HG02840 (cell line): ENCODE measurements around the gene WASF3.

ENCODE experiments used
- ATAC-seq: cut with Tn5 transposase; IDR thresholded peaks from one replicate; pipeline ENCODE4 v1.9.1; 2021; ENCODE audit warnings: mild to moderate bottlenecking, moderate library complexity, moderate number of reproducible peaks; ENCODE audit not compliant: unreplicated experiment, low FRiP score

Gene WASF3

GRCh38 chr13:26585136-26585535 lies 27.7 kb downstream of the WASF3 start:
- no peak for ATAC-seq

GRCh38 chr13:26587251-26587650 lies 29.8 kb downstream of the WASF3 start:
- no peak for ATAC-seq

DNA sequence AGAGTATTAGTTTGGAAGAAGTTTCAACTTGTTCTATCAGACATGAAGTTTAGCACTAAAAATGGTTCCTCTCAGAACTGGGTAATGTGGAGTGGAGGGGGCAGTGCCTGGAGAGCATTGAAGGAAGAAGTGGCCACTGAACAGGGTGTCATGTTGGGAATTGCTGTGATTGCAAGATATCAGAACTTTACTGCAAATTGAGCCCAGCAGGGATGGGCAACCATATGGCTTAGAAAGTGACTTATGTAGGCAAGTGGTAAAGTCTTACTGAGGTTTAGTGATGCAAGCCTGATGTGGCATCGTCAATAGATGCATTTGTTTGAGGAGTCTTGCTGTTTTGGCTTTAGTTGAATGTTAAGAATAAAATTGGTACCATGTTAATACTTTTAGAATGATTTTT lies 31.7 kb downstream of the WASF3 start:
- ATAC-seq = no peak

GRCh38 chr13:26589754-26590153 lies 32.3 kb downstream of the WASF3 start:
- no peak for ATAC-seq

GRCh38 chr13:26590379-26590778 lies 32.9 kb downstream of the WASF3 start:
- ATAC-seq = no peak

- ATAC-seq = no peak
These were observed 33.5 kb downstream of the WASF3 start for GRCh38 chr13:26590951-26591350.

GRCh38 chr13:26591672-26592071 lies 34.2 kb downstream of the WASF3 start:
- no peak for ATAC-seq

GRCh38 chr13:26593661-26594060 lies 36.2 kb downstream of the WASF3 start:
- no peak for ATAC-seq

- ATAC-seq = no peak
These were observed 36.9 kb downstream of the WASF3 start for GRCh38 chr13:26594363-26594762.

DNA sequence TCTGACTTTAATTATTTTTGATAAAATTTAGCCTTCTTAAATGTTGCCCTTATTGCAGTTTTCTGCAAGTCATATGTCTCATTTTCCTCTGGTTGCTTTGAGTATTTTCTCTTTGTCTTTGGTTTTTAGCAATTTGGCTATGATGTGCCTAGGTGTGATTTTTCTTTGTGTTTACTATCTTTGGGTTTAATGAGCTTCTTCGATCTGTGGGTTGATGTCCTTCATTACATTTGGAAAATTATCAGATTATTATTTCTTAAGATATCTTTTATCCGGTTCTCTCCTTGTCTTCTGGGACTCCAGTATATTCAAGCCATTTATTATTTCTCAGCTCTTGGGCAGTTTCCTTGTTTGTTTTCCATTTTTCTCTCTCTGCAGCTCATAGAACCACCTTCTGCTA lies 39.0 kb downstream of the WASF3 start:
- no peak for ATAC-seq

DNA sequence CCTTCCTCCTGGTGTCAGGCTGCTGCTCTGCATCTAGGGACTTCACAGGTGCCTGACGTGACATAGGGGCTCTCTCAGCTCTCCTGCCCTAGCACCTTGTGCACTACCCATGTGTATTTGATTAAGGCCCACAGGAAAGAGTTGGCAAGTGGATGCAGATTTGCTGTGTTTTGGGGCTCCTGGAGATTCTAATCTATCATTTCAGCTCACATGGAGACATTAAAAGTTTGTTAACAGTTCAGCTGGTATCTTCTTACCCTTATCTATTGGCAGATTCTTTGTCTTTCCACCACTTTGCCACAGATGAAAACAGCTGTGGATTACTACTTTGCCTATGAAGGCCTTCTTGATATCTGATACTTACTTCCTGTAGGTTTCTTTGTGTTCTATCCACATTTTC lies 41.9 kb downstream of the WASF3 start:
- no peak for ATAC-seq

DNA sequence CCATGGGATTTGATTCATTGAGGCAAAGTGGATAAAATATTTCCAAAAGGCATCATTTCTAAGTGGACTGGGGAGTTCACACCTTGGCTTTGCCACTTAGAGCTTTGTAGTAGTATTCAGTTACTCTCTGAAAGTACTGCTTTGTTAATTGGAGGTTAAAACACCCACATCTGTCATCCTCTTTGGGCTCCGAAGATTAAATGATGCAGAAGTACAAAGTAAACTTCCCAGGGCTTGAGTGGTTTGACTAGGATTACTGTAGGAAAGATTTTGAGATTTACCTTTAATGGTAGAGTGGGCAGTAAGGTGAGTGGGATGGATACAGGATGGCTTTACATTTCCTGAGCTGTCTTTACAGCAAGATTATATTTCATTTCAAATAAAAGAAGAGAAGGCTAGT lies 42.4 kb downstream of the WASF3 start:
- no peak for ATAC-seq

DNA sequence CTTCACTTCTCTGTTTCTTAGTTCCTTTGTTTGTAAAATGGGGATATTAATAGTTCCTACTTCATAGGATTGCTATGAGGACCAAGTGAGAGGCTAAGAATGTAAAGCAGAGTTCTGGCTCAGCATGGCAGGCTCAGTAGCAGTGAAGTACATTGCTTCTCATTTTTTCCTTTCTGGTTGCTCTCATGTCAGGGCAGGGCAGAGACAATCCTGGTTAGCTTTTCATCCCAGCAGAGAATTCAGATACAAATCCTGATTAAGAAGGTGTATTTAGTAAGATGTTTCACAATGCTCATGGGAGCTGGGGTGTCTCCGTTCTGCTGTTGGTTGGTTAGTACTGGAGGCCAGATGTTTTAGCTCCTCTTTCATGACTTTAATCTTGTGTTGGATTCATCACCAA lies 42.9 kb downstream of the WASF3 start:
- ATAC-seq = no peak

GRCh38 chr13:26601669-26602068 lies 44.2 kb downstream of the WASF3 start:
- ATAC-seq = no peak

GRCh38 chr13:26602783-26603182 lies 45.3 kb downstream of the WASF3 start:
- no peak for ATAC-seq

DNA sequence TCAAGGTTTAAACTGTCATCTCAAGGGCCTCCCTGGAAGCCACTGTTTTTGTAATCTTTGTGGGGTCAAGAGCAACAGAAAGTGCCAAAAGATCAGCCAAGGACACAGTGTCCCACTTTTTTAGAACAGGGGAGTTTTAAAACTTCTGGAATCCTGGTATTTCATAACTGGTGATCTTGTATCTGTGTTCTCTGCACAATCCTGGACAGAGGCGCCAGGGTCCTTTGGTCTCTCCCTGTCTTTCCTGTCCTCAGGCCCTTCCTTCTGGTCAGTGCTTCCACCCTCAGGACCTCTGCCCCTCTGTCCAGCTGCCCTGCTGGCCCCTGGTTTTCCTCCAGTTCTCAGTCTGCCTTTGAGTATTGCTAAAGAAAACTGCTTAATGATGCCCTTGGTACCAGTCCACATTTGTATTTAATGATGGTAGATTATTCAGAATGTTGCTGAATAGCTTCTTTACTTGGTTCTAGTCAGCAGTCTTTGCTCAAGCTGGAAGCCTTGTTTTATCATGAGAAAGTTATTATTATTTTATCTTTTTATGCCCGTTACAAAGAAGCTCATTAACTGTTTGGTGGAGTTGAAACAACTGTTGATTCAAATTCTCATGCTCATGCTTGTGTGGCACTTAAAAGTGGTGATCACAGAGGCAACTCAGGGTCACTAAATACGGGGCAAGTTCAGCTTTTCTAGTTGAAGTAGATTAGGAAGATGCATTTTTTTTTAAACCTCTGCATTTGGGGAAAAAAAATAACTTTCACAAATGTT lies 47.5 kb downstream of the WASF3 start:
- no peak for ATAC-seq

GRCh38 chr13:26605845-26606244 lies 48.4 kb downstream of the WASF3 start:
- ATAC-seq = no peak

DNA sequence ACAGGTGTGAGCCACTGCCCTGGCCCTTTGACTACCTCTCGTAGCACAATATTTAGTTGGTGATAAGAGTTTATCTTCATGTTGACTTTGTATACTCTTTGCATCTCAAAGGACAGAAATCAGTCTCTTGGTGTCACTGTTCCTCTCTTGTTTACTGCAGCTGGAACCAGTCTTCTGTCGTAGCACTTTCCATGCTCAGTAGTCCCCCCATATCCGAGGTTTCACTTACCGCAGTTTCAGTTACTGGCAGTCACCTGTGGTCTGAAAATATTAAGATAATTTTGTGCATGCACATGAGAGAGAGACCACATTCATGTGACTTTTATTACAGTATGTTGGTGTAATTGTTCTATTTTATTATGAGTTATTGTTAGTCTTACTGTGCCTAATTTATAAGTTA lies 49.1 kb downstream of the WASF3 start:
- no peak for ATAC-seq

- ATAC-seq = no peak
These were observed 57.2 kb downstream of the WASF3 start for GRCh38 chr13:26614721-26615120.

GRCh38 chr13:26616126-26616525 lies 58.6 kb downstream of the WASF3 start:
- no peak for ATAC-seq

- no peak for ATAC-seq
These were observed 61.2 kb downstream of the WASF3 start for GRCh38 chr13:26618726-26619125.

- no peak for ATAC-seq
These were observed 61.9 kb downstream of the WASF3 start for GRCh38 chr13:26619358-26619757.
